Endothelial cell (in vitro differentiated cells): Measurements from ENCODE around the gene EARS2. TPM values are rescaled to one million over a fixed set of nuclear protein-coding genes. Genes with fewer than 3 reads are reported as not detected.

Experiments used
- DNase-seq: peaks from one replicate; pipeline ENCODE4 v3.0.0; 2021; ENCODE audit warnings: low spot score
- H3K27ac Mint-ChIP-seq: one replicate; pipeline ENCODE4 v1.8.0; 2021; ENCODE audit warnings: mixed read lengths, inconsistent platforms; ENCODE audit not compliant: unreplicated experiment
- H3K27me3 Mint-ChIP-seq: one replicate; pipeline ENCODE4 v1.8.0; 2021; ENCODE audit warnings: mild to moderate bottlenecking, moderate library complexity, mixed read lengths, inconsistent platforms; ENCODE audit not compliant: unreplicated experiment
- H3K36me3 Mint-ChIP-seq: one replicate; pipeline ENCODE4 v1.8.0; 2021; ENCODE audit warnings: mild to moderate bottlenecking, low read depth, mixed read lengths, inconsistent platforms; ENCODE audit not compliant: unreplicated experiment
- H3K4me1 Mint-ChIP-seq: one replicate; pipeline ENCODE4 v1.8.0; 2021; ENCODE audit warnings: mild to moderate bottlenecking, mixed read lengths, inconsistent platforms; ENCODE audit not compliant: unreplicated experiment
- H3K4me3 Mint-ChIP-seq: one replicate; pipeline ENCODE4 v1.8.0; 2021; ENCODE audit warnings: mild to moderate bottlenecking, mixed read lengths, inconsistent platforms; ENCODE audit not compliant: unreplicated experiment
- H3K9me3 Mint-ChIP-seq: one replicate; pipeline ENCODE4 v1.8.0; 2021; ENCODE audit warnings: mixed read lengths, inconsistent platforms; ENCODE audit not compliant: unreplicated experiment
- CTCF ChIP-seq: fragments of 200-600 bp; sonication (generic); IDR thresholded peaks from one replicate; pipeline ENCODE4 v1.5.0; 2021; ENCODE audit warnings: antibody characterized with exemption; ENCODE audit not compliant: unreplicated experiment
- total RNA-seq: library from RNA; stranded (reverse); fragmentation: NEBNext Ultra II Directional; extraction: Animal tissue kit (Norgen Biotek cat#: 25700); gene quantifications from one replicate; pipeline ENCODE4 v1.2.1, GENCODE V29; 2021; ENCODE audit not compliant: unreplicated experiment

Gene EARS2
- total RNA-seq, 1 donor from 2014 or later, result 14.1 TPM

DNA sequence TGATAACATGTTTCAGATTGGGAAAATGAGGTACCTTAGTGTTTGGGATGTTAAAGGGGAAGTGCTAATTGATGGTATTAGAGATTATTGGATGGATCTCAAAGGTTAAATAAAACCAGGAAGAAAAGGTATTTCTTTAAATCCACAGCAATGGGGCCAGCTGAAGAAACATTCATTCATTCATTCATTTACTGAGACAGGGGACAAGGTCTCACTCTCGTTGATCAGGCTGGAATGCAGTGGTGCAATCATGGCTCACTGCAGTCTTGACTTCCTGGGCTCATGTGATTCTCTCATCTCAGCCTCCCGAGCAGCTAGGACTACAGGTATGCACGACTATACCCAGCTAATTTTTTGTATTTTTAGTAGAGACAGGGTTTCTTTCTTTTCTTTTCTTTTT is 19.8 kb downstream of the EARS2 start:
- Mint-ChIP-seq H3K27me3 (no peaks in the 10 kb centered on the region), H3K9me3 (no peaks in the 10 kb centered on the region), H3K27ac (no peak overlapping the region), H3K4me1 (no peaks in the 10 kb centered on the region), H3K4me3 (no peak overlapping the region), H3K36me3 (peaks cover 14% of the 10 kb centered on the region)
- TF ChIP-seq CTCF, result no peak
- DNase-seq, result no peak

DNA sequence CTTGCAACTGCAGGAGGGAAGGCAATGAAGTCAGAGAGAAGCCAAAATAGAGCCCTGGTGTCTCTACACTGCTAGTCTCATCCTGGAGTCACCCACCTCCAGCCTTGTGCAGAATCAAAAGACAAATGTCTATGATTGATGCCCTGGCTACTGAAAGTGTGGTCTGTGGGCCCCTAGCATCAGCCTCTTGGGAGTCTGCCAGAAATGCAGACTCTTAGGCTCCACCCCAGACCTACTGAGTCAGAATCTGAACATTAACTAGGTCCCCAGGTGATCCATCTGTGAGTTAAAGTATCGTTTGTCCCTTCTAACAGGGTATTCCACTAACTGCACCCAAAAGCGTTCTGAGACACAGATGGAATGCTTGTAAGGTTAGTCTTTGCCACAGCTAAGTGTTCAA is 21.2 kb downstream of the EARS2 start:
- Mint-ChIP-seq H3K9me3 (no peaks in the 10 kb centered on the region), H3K27me3 (no peaks in the 10 kb centered on the region), H3K4me3 (no peak overlapping the region), H3K27ac (no peak overlapping the region), H3K36me3 (peaks cover 10% of the 10 kb centered on the region), H3K4me1 (no peaks in the 10 kb centered on the region)
- no peak for DNase-seq
- no peak for TF ChIP-seq CTCF

DNA sequence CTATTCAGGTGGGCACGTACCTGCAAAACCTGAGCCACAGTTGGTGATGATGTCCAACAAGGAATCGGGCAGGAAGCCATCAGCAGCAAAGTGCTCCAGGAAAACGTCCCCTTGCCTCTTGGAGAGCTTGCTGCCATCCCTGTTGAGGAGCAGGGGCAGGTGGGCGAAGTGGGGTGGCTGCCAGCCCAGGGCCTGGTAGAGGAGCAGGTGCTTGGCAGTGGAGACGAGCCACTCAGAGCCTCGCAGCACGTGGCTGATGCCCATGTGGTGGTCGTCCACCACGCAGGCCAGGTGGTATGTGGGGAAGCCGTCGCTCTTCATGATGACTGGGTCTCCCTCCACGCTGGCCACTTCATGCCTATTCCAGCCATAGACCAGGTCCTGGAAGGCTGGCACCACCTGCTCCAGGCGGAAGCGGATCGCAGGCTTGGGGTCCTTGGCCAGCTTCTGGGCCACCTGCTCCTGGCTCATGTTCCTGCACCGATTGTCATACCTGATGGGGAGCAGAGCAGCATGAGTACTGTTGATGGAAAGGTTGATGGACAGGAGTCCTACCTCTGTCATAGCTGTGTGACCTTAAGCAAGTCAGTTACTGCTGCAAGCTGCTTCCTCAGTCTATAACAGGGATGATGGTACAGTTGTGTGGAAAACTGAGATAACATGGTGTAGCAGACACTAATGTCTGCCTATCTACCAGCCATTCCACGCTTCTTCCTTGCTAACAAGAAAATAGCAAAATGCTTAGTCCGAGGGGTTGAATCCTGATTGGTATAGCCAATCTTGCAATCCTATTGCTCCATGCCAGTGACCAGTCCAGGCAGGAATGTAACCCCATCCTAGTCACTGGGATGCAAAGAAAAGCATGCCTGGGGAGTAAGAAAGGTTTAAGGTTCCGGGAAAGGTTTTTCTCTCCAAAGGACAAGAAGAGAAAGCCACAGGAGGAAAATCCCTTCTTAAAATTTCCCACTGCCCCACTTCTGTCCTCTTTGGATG is 22.0 kb downstream of the EARS2 start:
- Mint-ChIP-seq H3K36me3 (peaks cover 10% of the 10 kb centered on the region), H3K4me3 (no peak overlapping the region), H3K27me3 (no peaks in the 10 kb centered on the region), H3K27ac (no peak overlapping the region), H3K4me1 (no peaks in the 10 kb centered on the region), H3K9me3 (no peaks in the 10 kb centered on the region)
- no peak for TF ChIP-seq CTCF
- DNase-seq, result no peak

- H3K4me3 Mint-ChIP-seq, result no peak overlapping the region
- no peaks in the 10 kb centered on the region for H3K9me3 Mint-ChIP-seq
- DNase-seq, result no peak
- H3K36me3 Mint-ChIP-seq, result peaks cover 10% of the 10 kb centered on the region
- H3K27me3 Mint-ChIP-seq, result peaks cover 3% of the 10 kb centered on the region
- TF ChIP-seq CTCF, result no peak
- no peaks in the 10 kb centered on the region for H3K4me1 Mint-ChIP-seq
- no peak overlapping the region for H3K27ac Mint-ChIP-seq
Observed at GRCh38 chr16:23532448-23532847, 24.7 kb downstream of the EARS2 start.

DNA sequence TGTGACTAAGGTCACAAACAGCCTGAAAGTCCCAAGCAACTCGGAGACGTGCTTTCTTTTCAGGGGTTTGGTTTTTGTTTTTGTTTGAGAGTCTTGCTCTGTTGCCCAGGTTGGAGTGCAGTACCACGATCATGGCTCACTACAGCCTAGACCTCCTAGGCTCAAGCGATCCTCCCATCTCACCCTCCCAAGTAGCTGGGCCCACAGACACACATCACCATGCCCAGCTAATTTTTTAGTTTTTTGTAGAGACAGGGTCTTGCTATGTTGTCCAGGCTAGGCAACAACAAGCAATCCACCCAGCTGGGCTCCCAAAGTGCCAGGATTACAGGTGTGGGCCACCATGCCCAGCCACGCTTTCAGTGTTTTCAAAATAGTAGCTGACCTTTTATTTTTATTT is 27.1 kb downstream of the EARS2 start:
- Mint-ChIP-seq H3K9me3 (no peaks in the 10 kb centered on the region), H3K27me3 (peaks cover 3% of the 10 kb centered on the region), H3K27ac (no peak overlapping the region), H3K36me3 (peaks cover 16% of the 10 kb centered on the region), H3K4me1 (no peaks in the 10 kb centered on the region), H3K4me3 (no peak overlapping the region)
- TF ChIP-seq CTCF, result no peak
- DNase-seq, result no peak
